K562 (cell line): ENCODE measurements around the gene ELF3. TPM values are rescaled to one million over a fixed set of nuclear protein-coding genes. Genes with fewer than 3 reads are reported as not detected.

ENCODE experiments used
- ATAC-seq: fragments of 200-7000 bp; cut with Tn5 transposase; 3 replicates; pipeline ENCODE4 v1.9.1; 2020; ENCODE audit warnings: moderate library complexity
- BruUV-seq: library from RNA; stranded (reverse); fragments of 400-500 nt; replicated peaks from 2 replicates; lab custom pipeline; 2021; lab: Mats Ljungman, UMichigan
- CTCF ChIA-PET: fragments of 300-600 bp; formaldehyde crosslinking; extraction: SDS; loops from one replicate; lab custom pipeline; 2021; ENCODE audit warnings: low intra/inter-chr PET ratio; lab: Yijun Ruan, JAX
- POLR2A ChIA-PET: fragments of 300-600, 350-650 bp; sonication (Branson Sonifier 250); formaldehyde crosslinking; extraction: SDS; loops from one replicate; lab custom pipeline; 2021; ENCODE audit warnings: antibody characterized with exemption, inconsistent platforms; lab: Yijun Ruan, JAX
- DNase-seq, 4 experiments: peaks; one replicate each; pipeline versions ENCODE4 v3.0.0 to v3.0.0-alpha.2; 2011 to 2018; ENCODE audit warnings: low spot score in 3 of 4, mixed read lengths in 3 of 4; ENCODE audit errors: extremely low read depth in 1 of 4
- FAIRE-seq: peaks from 2 replicates; lab custom pipeline; 2011; peaks lifted over from hg19 to GRCh38; lab: Jason Lieb, UNC
- H2AFZ ChIP-seq: 2 replicates; pipeline ENCODE4 v1.6.0; 2011; ENCODE audit warnings: low read depth, low read length, control low read depth, inconsistent platforms
- H3K27ac ChIP-seq: fragments of 200-600 bp; 3 replicates; pipeline ENCODE4 v1.8.0; 2011; ENCODE audit warnings: low read depth, mild to moderate bottlenecking, control low read depth, inconsistent platforms, low read length, moderate library complexity, mixed read lengths; ENCODE audit errors: extremely low read depth
- H3K27me3 ChIP-seq, 2 experiments: fragments of 300-600 bp in 1 of 2; 2 replicates in 1 of 2; 3 replicates in 1 of 2; pipeline versions ENCODE4 v1.6.0 to v1.8.0; 2011; ENCODE audit warnings: inconsistent platforms in 2 of 2, low read length in 2 of 2, mild to moderate bottlenecking in 1 of 2, mixed read lengths in 1 of 2, moderate library complexity in 1 of 2; ENCODE audit not compliant: control insufficient read depth in 2 of 2, insufficient read depth in 2 of 2
- H3K36me3 ChIP-seq: fragments of 300-600 bp; 3 replicates; pipeline ENCODE4 v1.8.0; 2011; ENCODE audit warnings: mild to moderate bottlenecking, low read length, inconsistent platforms; ENCODE audit not compliant: control insufficient read depth, insufficient read depth
- H3K4me1 ChIP-seq, 2 experiments: fragments of 200-600 bp in 1 of 2; replicated peaks in 1 of 2; 2 replicates in 1 of 2; 3 replicates in 1 of 2; pipeline versions ENCODE4 v1.5.1 to v1.8.0; 2011; ENCODE audit warnings: inconsistent platforms in 2 of 2, low read length in 2 of 2, mild to moderate bottlenecking in 1 of 2, mixed read lengths in 1 of 2, moderate library complexity in 1 of 2; ENCODE audit not compliant: control insufficient read depth in 2 of 2, insufficient read depth in 2 of 2
- H3K4me2 ChIP-seq: 2 replicates; pipeline ENCODE4 v1.6.1; 2011; ENCODE audit warnings: low read length, control low read depth, inconsistent platforms, mixed read lengths; ENCODE audit not compliant: insufficient read depth
- H3K4me3 ChIP-seq: fragments of 200-600 bp; sonication (generic), shearing (Covaris generic); 2 replicates; pipeline ENCODE4 v1.5.1; 2016; ENCODE audit warnings: control low read depth, inconsistent platforms
- H3K79me2 ChIP-seq: fragments of 200-600 bp; 3 replicates; pipeline ENCODE4 v1.8.0; 2011; ENCODE audit warnings: low read length, inconsistent platforms; ENCODE audit not compliant: control insufficient read depth, insufficient read depth
- H3K9ac ChIP-seq, 2 experiments: 2 replicates each; pipeline versions ENCODE4 v1.6.0 to v1.6.1; 2011; ENCODE audit warnings: low read depth in 2 of 2, low read length in 2 of 2, control low read depth in 1 of 2, inconsistent platforms in 1 of 2, mild to moderate bottlenecking in 1 of 2, mixed read lengths in 1 of 2; ENCODE audit not compliant: insufficient read depth in 1 of 2
- H3K9me1 ChIP-seq: one replicate; pipeline ENCODE4 v1.6.0; 2011; ENCODE audit warnings: inconsistent platforms, mild to moderate bottlenecking, low read length, moderate library complexity; ENCODE audit not compliant: control insufficient read depth, insufficient read depth
- H3K9me3 ChIP-seq: replicated peaks from 2 replicates; pipeline ENCODE4 v1.5.1; 2011; ENCODE audit warnings: low read depth, low read length, inconsistent platforms; ENCODE audit not compliant: control insufficient read depth, insufficient read depth
- H4K20me1 ChIP-seq: replicated peaks from 2 replicates; pipeline ENCODE4 v1.6.1; 2011; ENCODE audit warnings: low read length, inconsistent platforms, mixed read lengths; ENCODE audit not compliant: control insufficient read depth, insufficient read depth
- ARID2 ChIP-seq: fragments of 450-650 bp; IDR thresholded peaks from 2 replicates; pipeline ENCODE4 v1.6.1; 2017; ENCODE audit warnings: antibody characterized with exemption, mild to moderate bottlenecking
- FOXA1 ChIP-seq: fragments of 450-650 bp; IDR thresholded peaks from 2 replicates; pipeline ENCODE4 v1.6.1; 2016; ENCODE audit warnings: mild to moderate bottlenecking, borderline replicate concordance
- LCOR ChIP-seq: sonication (generic); formaldehyde crosslinking; IDR thresholded peaks from 2 replicates; pipeline ENCODE4 v1.8.0; 2022; ENCODE audit warnings: mild to moderate bottlenecking, missing genetic modification reagents
- PRDM10 ChIP-seq: fragments of 450-650 bp; IDR thresholded peaks from 2 replicates; pipeline ENCODE4 v1.6.1; 2018; ENCODE audit not compliant: partially characterized antibody
- PURB ChIP-seq: sonication (generic); formaldehyde crosslinking; IDR thresholded peaks from 2 replicates; pipeline ENCODE4 v1.9.0; 2021; ENCODE audit warnings: low read depth, mild to moderate bottlenecking, missing genetic modification reagents
- TAF1 ChIP-seq: IDR thresholded peaks from 2 replicates; pipeline ENCODE4 v1.6.1; 2011; ENCODE audit warnings: mild to moderate bottlenecking, low read length, moderate library complexity; ENCODE audit not compliant: insufficient read depth, control insufficient read depth, severe bottlenecking; ENCODE audit errors: extremely low read depth
- ZBED1 ChIP-seq: IDR thresholded peaks from 2 replicates; pipeline ENCODE4 v1.6.1; 2014
- ZNF592 ChIP-seq: fragments of 450-650 bp; IDR thresholded peaks from 2 replicates; pipeline ENCODE4 v1.6.1; 2017; ENCODE audit warnings: antibody characterized with exemption, mild to moderate bottlenecking
- WGBS: fragments of 100-300 bp; shearing (Covaris generic); methylation state at CpG from one replicate; pipeline ENCODE4 v1.1.6; 2016; ENCODE audit warnings: low coverage, mixed read lengths; ENCODE audit not compliant: insufficient coverage; ENCODE audit errors: missing lambda C conversion rate; 5-methylcytosine and 5-hydroxymethylcytosine counted together
- in situ Hi-C: fragments of 300-500 bp; cut with MboI; formaldehyde crosslinking; loops from 4 replicates; pipeline ENCODE4 v1.15.0; 2018; ENCODE audit warnings: inconsistent platforms, mixed read lengths
- intact Hi-C: fragments of 100-400 bp; cut with micrococcal nuclease; formaldehyde crosslinking; loops from 2 replicates; pipeline ENCODE4 v1.14.2; 2022
- polyA plus RNA-seq, 8 experiments: library from polyadenylated mRNA; depleted of rRNA in 4 of 8; stranded (reverse) in 5 of 8; unstranded in 3 of 8; fragments of >200 nt; fragmentation: Nextera tagmentation in 2 of 8; fragmentation: Illumina TruSeq in 1 of 8; extraction: Ambion mirVana in 2 of 8; extraction: Trizol in 1 of 8; gene quantifications; 2 replicates each; pipeline versions ENCODE4 v1.2.1 to v1.2.3, GENCODE V29; 2011 to 2014; ENCODE audit warnings: inconsistent platforms in 1 of 8, missing spikeins in 1 of 8
- total RNA-seq, 7 experiments: library from RNA; depleted of rRNA in 6 of 7; stranded (reverse); fragments of >200 nt in 6 of 7; fragmentation: Illumina TruSeq in 2 of 7; extraction: Trizol in 2 of 7; gene quantifications; 2 replicates each; pipeline versions ENCODE4 v1.2.1 to v1.2.3, GENCODE V29; 2011 to 2021; ENCODE audit warnings: low replicate concordance in 1 of 7
- TF ChIP-seq, protein P1 (sequence below): fragments of 450-650 bp; formaldehyde crosslinking; IDR thresholded peaks from 2 replicates; pipeline ENCODE4 v1.4.0; 2022; ENCODE audit warnings: missing genetic modification characterization

The ELF3 gene
- total and polyA plus RNA-seq, 9 of the 15 experiments (the other 6 are each of a cell fraction or from before 2014, with no cell fraction given), result 0.03 to 1.2 (median 0.07) TPM; not detected in 4

DNA sequence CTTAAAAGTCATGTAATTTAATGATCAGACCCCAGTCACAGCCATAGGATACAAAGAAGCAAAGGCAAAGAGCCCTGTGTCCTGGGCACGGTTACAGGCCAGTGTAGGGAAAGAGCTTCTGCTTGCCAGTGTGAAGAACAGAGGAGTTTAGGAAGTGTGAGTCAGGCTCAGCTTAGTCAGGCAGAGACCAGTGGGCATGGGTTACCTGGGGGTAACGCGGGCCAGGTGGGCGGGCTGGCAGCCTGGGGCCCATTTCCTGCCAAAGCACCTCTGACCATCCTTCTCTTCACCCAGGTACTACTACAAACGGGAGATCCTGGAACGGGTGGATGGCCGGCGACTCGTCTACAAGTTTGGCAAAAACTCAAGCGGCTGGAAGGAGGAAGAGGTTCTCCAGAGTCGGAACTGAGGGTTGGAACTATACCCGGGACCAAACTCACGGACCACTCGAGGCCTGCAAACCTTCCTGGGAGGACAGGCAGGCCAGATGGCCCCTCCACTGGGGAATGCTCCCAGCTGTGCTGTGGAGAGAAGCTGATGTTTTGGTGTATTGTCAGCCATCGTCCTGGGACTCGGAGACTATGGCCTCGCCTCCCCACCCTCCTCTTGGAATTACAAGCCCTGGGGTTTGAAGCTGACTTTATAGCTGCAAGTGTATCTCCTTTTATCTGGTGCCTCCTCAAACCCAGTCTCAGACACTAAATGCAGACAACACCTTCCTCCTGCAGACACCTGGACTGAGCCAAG, 4.7 kb downstream of the ELF3 start (continued):
- TF ChIP-seq ZBED1 (no peak), PURB (CRISPR knock-in tag) (no peak), TAF1 (no peak), ARID2 (no peak), LCOR (CRISPR knock-in tag) (no peak), FOXA1 (no peak)
- TF ChIP-seq, protein P1, sequence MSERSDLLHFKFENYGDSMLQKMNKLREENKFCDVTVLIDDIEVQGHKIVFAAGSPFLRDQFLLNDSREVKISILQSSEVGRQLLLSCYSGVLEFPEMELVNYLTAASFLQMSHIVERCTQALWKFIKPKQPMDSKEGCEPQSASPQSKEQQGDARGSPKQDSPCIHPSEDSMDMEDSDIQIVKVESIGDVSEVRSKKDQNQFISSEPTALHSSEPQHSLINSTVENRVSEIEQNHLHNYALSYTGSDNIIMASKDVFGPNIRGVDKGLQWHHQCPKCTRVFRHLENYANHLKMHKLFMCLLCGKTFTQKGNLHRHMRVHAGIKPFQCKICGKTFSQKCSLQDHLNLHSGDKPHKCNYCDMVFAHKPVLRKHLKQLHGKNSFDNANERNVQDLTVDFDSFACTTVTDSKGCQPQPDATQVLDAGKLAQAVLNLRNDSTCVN (CRISPR knock-in tag), result no peak

DNA sequence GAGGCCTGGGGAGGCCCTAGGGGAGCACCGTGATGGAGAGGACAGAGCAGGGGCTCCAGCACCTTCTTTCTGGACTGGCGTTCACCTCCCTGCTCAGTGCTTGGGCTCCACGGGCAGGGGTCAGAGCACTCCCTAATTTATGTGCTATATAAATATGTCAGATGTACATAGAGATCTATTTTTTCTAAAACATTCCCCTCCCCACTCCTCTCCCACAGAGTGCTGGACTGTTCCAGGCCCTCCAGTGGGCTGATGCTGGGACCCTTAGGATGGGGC, 5.2 kb downstream of the ELF3 start:
- no peak overlapping the region for H3K27ac ChIP-seq
- H4K20me1 ChIP-seq, result 0 out of 2 replicates have a peak, but pooled peaks cover 4% of the 10 kb centered on the region
- no peaks in the 10 kb centered on the region for H3K79me2 ChIP-seq
- TF ChIP-seq ZNF592, result no peak
- TF ChIP-seq PRDM10, result peak; percentile 31
- intact Hi-C loops (no loop called here), in situ Hi-C loops (no loop called here)
- H2AFZ ChIP-seq, result no peak overlapping the region
- BruUV-seq, result no TSS peak
- no peak for FAIRE-seq
- ChIA-PET CTCF (no interaction called here), POLR2A (interaction anchor here (0.6 to 2.6 kb wide), 4 partner anchors 16 to 132 kb away, joined by 3 to 7 read pairs (median 4); no protein-coding TSS in a partner anchor)
- no peak overlapping the region for H3K4me3 ChIP-seq
- no peaks in the 10 kb centered on the region for H3K9me3 ChIP-seq
- H3K9me1 ChIP-seq, result no peaks in the 10 kb centered on the region
- 49% methylated on average over 3 of the region's 3 CpGs for WGBS
- no peak for ATAC-seq
- no peak overlapping the region for H3K9ac ChIP-seq
- H3K4me2 ChIP-seq, result no peak overlapping the region
- H3K27me3 ChIP-seq, result peaks cover 0 to 9% of the 10 kb centered on the region in 2 experiments; a peak in 1 of 5 replicates
- DNase-seq, result no peak
- H3K4me1 ChIP-seq, result peaks cover 22 to 47% of the 10 kb centered on the region in 2 experiments
- H3K36me3 ChIP-seq, result no peaks in the 10 kb centered on the region
